GM23338 (cell line): ENCODE results near the gene RPL21.

Source experiments
- EZH2 ChIP-seq: fragments of 200-600 bp; sonication (generic); IDR thresholded peaks from one replicate; pipeline ENCODE4 v1.8.0; 2017; ENCODE audit warnings: antibody characterized with exemption, mild to moderate bottlenecking, low read depth; ENCODE audit not compliant: unreplicated experiment
- EZH2phosphoT487 ChIP-seq: fragments of 200-600 bp; sonication (generic); IDR thresholded peaks from one replicate; pipeline ENCODE4 v1.8.1; 2018; ENCODE audit warnings: antibody characterized with exemption; ENCODE audit not compliant: unreplicated experiment
- POLR2AphosphoS5 ChIP-seq: IDR thresholded peaks from 2 replicates; pipeline ENCODE4 v1.6.1; 2016; ENCODE audit warnings: antibody characterized with exemption, low read depth
- ZNF331 ChIP-seq: fragments of 250-450 bp; sonication (Bioruptor Pico); IDR thresholded peaks from 2 replicates; pipeline ENCODE4 v1.5.0; 2020; ENCODE audit warnings: low read depth, mild to moderate bottlenecking, moderate library complexity
- TF ChIP-seq, protein P1 (sequence below), 2 experiments: fragments of 200-600 bp in 1 of 2; sonication (generic) in 1 of 2; conservative IDR thresholded peaks; 2 replicates each; pipeline versions ENCODE4 v1.5.1 to v1.6.1; 2016 to 2017; ENCODE audit warnings: antibody characterized with exemption in 2 of 2, low read depth in 2 of 2, mild to moderate bottlenecking in 2 of 2, moderate library complexity in 1 of 2

GRCh38 chr13:27295660-27296059, 44.3 kb downstream of the RPL21 start:
- no peak for TF ChIP-seq EZH2phosphoT487
- TF ChIP-seq, protein P1, sequence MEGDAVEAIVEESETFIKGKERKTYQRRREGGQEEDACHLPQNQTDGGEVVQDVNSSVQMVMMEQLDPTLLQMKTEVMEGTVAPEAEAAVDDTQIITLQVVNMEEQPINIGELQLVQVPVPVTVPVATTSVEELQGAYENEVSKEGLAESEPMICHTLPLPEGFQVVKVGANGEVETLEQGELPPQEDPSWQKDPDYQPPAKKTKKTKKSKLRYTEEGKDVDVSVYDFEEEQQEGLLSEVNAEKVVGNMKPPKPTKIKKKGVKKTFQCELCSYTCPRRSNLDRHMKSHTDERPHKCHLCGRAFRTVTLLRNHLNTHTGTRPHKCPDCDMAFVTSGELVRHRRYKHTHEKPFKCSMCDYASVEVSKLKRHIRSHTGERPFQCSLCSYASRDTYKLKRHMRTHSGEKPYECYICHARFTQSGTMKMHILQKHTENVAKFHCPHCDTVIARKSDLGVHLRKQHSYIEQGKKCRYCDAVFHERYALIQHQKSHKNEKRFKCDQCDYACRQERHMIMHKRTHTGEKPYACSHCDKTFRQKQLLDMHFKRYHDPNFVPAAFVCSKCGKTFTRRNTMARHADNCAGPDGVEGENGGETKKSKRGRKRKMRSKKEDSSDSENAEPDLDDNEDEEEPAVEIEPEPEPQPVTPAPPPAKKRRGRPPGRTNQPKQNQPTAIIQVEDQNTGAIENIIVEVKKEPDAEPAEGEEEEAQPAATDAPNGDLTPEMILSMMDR (conservative IDR thresholded peaks at IDR 0.05; ENCODE audit: low read depth in 2 of 2), result no peak
- no peak for TF ChIP-seq EZH2
- TF ChIP-seq ZNF331 (CRISPR knock-in tag), result no peak
- no peak for TF ChIP-seq POLR2AphosphoS5
